HG03025 (cell line): Measurements from ENCODE around the gene CPN2.

Experiments
- ATAC-seq: cut with Tn5 transposase; IDR thresholded peaks from one replicate; pipeline ENCODE4 v1.9.1; 2021; ENCODE audit warnings: mild to moderate bottlenecking, moderate library complexity; ENCODE audit not compliant: unreplicated experiment, low FRiP score

CPN2 gene

DNA sequence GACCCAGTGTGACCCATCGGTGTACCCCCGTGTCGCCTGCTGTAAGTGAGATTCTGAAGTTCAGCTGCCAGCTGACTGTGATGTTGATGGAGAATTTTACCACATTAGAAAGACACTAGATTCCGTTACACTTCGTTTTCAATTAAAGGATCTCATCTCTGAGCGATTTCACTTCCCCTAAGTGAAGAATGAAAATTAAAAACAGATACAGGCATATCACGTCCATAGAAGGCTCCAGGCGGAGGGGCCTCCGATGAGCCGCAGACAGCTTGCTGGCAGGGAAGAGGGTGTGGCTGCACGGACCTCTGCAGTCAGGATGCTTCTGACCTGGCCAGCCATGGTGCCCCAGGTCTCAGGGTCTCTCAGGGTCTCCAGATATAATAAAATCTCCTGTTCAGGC is 6.6 kb upstream of the CPN2 start:
- ATAC-seq, result no peak

GRCh38 chr3:194355379-194355778 is 4.3 kb upstream of the CPN2 start:
- no peak for ATAC-seq

DNA sequence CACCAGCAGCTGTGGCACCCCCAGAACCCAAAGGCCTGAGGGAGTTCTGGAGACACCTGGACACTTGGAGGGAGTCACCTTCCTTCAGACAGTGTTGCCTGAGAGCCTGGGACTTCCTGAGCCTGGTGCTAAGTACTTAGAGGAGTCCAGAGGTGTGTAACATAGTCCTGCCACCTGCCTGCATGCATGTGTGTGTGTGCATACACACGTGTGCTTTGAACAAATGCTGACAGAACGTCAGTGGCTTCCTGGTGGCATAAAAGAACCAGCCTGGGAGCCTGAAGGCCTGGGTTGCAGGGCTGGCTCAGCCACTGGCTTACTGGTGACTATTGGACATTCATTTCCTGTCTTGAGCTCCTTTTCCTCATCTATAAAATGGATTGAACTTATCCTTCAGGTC is 3.2 kb upstream of the CPN2 start:
- ATAC-seq, result no peak

DNA sequence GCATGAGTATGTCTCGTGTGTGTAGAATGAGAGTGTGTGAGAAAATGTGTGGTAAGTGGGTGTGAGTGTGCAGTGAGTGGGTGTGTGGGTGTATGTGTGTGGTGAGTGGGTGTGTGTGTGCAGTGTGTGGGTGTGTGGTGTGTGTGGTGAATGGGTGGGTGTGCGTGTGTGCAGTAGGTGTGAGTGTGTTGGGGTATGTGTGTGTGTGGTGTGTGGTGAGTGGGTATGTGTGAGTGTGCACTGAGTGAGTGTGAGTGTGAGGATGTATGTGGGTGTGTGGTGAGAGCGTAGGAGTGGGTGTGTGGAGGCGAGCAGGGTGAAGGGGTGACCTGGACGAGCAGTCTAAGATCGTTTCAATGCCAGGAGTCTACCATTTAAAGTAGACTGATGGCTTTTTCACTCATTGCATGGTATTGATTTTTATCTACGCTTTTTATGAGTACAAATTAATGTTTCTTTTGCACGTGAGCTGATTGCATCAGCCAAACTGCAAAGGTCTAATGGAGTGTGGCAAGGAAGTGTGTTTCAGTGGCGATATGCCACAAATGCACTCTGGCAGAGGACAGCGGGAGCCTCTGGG is 1.6 kb upstream of the CPN2 start:
- no peak for ATAC-seq

GRCh38 chr3:194351952-194352536 is 916 bp upstream of the CPN2 start:
- ATAC-seq, result no peak

- no peak for ATAC-seq
These were observed 429 bp downstream of the CPN2 start for GRCh38 chr3:194350726-194351071.

DNA sequence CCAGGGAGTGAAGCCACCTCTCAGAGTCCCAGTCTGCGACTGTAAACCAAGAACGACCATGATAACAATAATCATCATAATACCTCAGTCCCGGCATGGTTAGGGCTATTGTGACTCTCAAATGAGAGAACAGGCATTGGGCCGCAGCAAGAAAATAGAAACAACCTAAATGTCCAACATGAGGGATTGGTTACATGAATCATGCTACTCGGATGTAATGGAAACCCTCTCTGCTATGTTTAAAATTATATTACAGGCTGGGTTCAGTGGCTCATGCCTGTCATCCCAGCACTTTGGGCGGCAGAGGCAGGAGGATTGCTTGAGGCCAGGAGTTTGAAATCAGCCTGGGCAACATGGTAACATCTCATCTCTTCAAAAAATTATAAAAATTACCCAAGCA is 2.8 kb downstream of the CPN2 start:
- no peak for ATAC-seq

- no peak for ATAC-seq
These were observed 4.5 kb downstream of the CPN2 start for GRCh38 chr3:194346621-194347020.

GRCh38 chr3:194346035-194346434 is 5.1 kb downstream of the CPN2 start:
- ATAC-seq, result no peak

DNA sequence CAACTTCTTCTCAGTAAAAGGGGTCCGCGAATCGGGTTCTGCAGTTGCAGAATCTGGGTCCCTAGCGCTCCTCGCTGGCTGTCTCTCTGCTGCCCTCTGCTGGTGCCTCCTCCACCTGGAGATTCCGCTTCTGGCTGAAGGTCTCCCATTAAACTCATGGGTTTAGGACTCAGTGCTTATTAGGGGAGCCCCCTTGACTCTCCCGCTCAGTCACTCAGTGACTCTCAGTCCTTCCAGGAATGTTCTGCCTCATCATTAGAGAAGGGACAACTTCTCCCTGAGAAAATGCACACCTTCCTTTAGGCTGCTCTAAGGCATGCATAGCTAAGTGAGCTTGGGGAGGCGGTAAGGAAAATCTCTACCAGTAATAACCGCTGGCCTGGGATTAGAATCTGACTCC is 7.1 kb downstream of the CPN2 start:
- no peak for ATAC-seq

DNA sequence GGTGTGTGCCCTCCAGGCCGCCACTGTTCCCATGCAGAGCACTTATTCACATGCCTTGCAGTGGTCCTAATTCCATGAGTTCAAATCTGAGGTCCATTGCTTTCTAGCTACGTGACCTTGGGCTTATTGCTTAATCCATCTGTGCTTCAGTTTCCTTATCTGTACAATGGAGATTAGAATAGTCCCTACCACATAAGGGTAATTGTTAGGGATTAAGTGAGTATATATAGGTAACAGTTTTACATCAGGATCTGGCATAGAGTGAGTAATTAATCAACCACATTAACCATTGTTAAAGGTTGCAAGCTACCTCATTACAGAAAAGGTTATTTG is 7.6 kb downstream of the CPN2 start:
- ATAC-seq, result no peak

- ATAC-seq, result no peak
These were observed 8.1 kb downstream of the CPN2 start for GRCh38 chr3:194342861-194343560.

- ATAC-seq, result no peak
These were observed 10.2 kb downstream of the CPN2 start for GRCh38 chr3:194340757-194341400.

GRCh38 chr3:194339840-194340239 is 11.3 kb downstream of the CPN2 start:
- ATAC-seq, result no peak

DNA sequence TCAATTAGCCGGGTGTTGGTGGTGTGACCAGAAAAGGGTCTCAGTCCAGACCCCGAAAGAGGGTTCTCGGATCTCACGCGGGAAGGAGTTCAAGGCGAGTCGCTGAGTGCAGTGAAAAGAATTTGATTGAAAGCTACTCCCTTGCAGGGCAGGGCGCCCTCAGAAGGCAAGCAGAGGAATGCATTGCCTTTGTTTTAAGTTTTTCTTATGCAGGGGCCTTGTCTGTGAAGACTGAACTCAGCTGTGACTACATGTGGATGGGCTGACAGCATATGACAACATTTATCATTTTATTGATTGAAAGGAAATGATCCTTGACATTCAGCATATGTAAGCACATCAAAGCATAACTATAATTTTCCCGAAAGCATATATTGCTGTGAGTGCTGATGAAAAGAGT is 11.8 kb downstream of the CPN2 start:
- no peak for ATAC-seq

- ATAC-seq, result no peak
These were observed 13.0 kb downstream of the CPN2 start for GRCh38 chr3:194337965-194338753.

- no peak for ATAC-seq
These were observed 14.3 kb downstream of the CPN2 start for GRCh38 chr3:194336601-194337355.

- no peak for ATAC-seq
These were observed 17.2 kb downstream of the CPN2 start for GRCh38 chr3:194333981-194334320.

DNA sequence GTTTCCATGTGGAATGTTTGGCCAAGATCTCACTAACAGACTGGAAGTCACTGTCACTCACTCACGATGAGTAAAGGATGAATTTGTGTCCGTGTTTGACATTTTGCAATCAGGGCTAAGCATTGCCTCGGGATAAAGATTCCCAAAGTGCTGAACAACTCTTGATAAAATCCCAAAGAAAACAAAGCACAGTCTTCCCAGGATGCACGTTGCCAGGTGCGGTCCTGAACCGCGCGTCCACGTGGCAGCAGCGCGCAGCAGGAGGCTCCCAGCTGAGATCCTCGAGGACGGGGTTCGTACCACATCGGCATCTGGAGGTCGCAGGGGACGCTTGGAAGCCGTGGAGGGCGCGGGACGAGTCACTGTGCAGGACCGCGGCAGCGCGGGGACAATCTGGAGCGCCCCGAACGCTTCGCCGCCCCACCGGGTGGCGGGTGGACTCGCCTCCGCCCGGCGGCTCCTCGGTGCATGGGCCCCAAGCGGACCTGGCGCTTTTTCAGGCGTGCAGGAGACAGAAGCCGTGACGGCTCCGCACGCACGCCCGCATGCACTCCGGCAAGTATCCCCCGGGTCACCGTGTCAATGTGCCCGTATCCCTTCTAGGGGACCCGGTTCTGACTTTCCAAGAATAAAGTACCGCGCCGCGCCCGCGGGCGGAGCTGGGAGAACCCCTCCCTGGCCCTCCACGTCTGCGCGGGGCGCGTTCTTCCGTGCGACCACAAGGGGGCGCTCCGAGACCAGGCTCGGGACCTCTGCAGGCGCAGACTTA is 17.7 kb downstream of the CPN2 start:
- ATAC-seq, result no peak

- ATAC-seq, result no peak
These were observed 18.3 kb downstream of the CPN2 start for GRCh38 chr3:194332858-194333211.
